Mammary epithelial cell (primary cell): ENCODE results near the gene NF1.

ENCODE experiments used
- EZH2 ChIP-seq: IDR thresholded peaks from 2 replicates; pipeline ENCODE4 v1.6.1; 2012; ENCODE audit warnings: low read length, inconsistent platforms, borderline replicate concordance
- TF ChIP-seq, protein P1 (sequence below), 2 donors: IDR thresholded peaks in 1 of 2; conservative IDR thresholded peaks in 1 of 2; 2 replicates each; pipeline ENCODE4 v1.5.1; 2011 to 2012; ENCODE audit warnings: inconsistent platforms in 2 of 2, low read length in 2 of 2, mild to moderate bottlenecking in 2 of 2, control low read depth in 1 of 2, low read depth in 1 of 2; ENCODE audit not compliant: insufficient read depth in 1 of 2; ENCODE audit errors: extremely low read depth in 1 of 2

DNA sequence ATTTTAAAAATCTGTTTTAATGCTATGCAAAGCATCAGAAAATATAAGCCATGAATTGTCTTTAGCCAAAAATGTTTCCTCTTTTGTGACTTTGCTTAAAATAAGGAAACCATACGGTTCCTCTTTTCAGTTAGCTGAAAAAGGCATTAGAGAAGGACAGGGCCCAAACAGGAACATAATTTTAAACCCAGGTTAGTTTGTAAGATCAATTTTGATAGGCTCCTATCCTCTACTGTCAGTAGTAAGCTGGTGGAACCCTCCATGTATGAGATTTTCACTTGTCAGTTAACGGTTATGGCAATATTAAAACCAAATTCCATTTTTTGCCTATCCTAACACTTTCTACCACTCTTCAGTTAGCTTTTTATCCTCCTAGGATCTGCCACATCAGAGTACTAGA is 214.8 kb downstream of the NF1 start:
- TF ChIP-seq, protein P1, sequence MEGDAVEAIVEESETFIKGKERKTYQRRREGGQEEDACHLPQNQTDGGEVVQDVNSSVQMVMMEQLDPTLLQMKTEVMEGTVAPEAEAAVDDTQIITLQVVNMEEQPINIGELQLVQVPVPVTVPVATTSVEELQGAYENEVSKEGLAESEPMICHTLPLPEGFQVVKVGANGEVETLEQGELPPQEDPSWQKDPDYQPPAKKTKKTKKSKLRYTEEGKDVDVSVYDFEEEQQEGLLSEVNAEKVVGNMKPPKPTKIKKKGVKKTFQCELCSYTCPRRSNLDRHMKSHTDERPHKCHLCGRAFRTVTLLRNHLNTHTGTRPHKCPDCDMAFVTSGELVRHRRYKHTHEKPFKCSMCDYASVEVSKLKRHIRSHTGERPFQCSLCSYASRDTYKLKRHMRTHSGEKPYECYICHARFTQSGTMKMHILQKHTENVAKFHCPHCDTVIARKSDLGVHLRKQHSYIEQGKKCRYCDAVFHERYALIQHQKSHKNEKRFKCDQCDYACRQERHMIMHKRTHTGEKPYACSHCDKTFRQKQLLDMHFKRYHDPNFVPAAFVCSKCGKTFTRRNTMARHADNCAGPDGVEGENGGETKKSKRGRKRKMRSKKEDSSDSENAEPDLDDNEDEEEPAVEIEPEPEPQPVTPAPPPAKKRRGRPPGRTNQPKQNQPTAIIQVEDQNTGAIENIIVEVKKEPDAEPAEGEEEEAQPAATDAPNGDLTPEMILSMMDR (conservative IDR thresholded peaks at IDR 0.05 in 1 of 2, IDR thresholded peaks at IDR 0.05 in 1 of 2; ENCODE audit: extremely low read depth in 1 of 2, insufficient read depth in 1 of 2, low read depth in 1 of 2, low read length in 2 of 2) = no peak
- no peak for TF ChIP-seq EZH2
